Bronchial epithelial cell (primary cell): ENCODE results near the gene YIF1B. TPM values are rescaled to one million over a fixed set of nuclear protein-coding genes. Genes with fewer than 3 reads are reported as not detected.
A peak's percentile ranks its signal among the peaks of the same experiment; 100 is the strongest.

Experiments used
- DNase-seq: peaks from one replicate; pipeline ENCODE4 v3.0.0-alpha.2; 2010; ENCODE audit warnings: low read depth
- FAIRE-seq: peaks from 2 replicates; lab custom pipeline; 2011; peaks lifted over from hg19 to GRCh38; lab: Jason Lieb, UNC
- H3K27me3 ChIP-seq: 2 replicates; pipeline ENCODE4 v1.5.1; 2011; ENCODE audit warnings: low read length; ENCODE audit not compliant: control insufficient read depth, insufficient read depth
- H3K36me3 ChIP-seq: 2 replicates; pipeline ENCODE4 v1.5.1; 2011; ENCODE audit warnings: low read length; ENCODE audit not compliant: control insufficient read depth, insufficient read depth
- H3K4me3 ChIP-seq: 2 replicates; pipeline ENCODE4 v1.5.1; 2011; ENCODE audit warnings: mild to moderate bottlenecking, low read depth, low read length, control low read depth
- total RNA-seq: library from RNA; depleted of rRNA; stranded (reverse); fragments of >200 nt; gene quantifications from 2 replicates; pipeline ENCODE4 v1.2.1, GENCODE V29; 2014
- TF ChIP-seq, protein P1 (sequence below): IDR thresholded peaks from 2 replicates; pipeline ENCODE4 v1.5.1; 2011; ENCODE audit warnings: mild to moderate bottlenecking, moderate library complexity, low read length, control low read depth, inconsistent platforms; ENCODE audit not compliant: insufficient read depth, severe bottlenecking

YIF1B gene
- total RNA-seq, 1 donor from 2014 or later = 30.0 TPM

DNA sequence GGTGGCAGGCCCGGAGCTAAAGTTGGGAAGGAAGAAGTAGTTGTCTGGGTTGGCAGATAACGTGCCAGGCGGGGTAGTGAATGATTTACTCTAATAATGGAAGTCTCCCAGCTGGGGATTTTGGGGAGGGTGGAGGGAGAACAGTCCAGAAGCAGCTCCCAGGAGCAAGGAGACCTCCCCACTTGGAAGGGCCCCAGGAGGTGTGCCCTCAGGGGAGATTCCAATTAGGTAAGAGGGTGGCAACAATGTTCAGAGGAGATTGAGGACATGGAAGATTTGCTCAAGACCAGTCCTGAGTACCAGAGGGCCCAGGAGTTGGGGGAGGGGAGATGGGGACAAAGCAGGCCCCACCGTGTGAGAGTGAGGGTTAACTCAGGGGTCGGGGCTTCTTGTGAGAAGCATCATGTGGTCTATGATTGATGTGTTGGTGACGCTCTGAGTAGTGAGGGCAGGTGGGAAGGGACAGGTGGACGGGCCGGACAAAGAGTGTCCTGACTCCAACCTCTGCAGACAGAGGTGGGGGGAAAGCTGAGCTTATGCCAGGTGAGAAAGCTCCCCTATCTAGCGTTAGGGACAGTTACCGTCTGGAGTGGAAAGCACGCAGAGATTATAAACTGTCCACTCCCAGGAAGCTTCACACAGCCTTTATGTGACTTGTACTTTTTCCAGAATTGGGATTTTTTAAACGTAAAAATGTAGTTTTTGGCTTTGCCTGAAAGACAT, 47.8 kb downstream of the YIF1B start:
- TF ChIP-seq, protein P1, sequence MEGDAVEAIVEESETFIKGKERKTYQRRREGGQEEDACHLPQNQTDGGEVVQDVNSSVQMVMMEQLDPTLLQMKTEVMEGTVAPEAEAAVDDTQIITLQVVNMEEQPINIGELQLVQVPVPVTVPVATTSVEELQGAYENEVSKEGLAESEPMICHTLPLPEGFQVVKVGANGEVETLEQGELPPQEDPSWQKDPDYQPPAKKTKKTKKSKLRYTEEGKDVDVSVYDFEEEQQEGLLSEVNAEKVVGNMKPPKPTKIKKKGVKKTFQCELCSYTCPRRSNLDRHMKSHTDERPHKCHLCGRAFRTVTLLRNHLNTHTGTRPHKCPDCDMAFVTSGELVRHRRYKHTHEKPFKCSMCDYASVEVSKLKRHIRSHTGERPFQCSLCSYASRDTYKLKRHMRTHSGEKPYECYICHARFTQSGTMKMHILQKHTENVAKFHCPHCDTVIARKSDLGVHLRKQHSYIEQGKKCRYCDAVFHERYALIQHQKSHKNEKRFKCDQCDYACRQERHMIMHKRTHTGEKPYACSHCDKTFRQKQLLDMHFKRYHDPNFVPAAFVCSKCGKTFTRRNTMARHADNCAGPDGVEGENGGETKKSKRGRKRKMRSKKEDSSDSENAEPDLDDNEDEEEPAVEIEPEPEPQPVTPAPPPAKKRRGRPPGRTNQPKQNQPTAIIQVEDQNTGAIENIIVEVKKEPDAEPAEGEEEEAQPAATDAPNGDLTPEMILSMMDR = no peak
- no peak for FAIRE-seq
- H3K36me3 ChIP-seq = peaks cover 3% of the 10 kb centered on the region
- H3K27me3 ChIP-seq = no peaks in the 10 kb centered on the region
- DNase-seq = no peak
- H3K4me3 ChIP-seq = peak overlapping the region; percentile 98

DNA sequence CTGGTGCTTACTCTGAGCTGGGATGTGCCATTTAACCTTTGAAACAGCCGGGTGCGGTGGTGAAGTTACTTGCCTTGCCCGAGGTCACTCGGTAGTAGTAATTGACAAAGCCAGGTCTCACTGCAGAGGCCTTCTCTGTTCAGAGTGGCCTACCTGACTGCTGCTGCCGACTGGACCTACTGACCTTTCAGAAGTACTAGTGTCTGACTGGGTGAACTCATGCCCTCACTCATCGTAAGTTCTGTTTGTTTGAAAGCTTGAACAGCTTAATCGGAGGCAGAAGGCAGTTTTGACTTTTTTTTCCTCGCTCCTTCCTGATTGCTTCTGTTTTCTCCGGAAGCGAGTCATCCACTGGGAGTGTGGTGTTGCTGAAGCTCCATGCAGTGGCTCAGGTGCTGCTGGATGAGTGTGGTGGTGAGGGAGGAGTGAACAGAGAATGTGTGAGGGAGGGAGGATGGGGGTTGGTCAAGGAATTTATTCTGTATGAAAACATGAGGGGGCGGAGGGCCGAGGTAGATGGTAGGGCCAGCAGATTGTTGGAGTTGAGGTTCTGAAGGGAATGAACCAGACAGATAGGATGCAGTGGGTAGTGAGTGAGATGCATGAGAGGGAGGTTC, 48.7 kb downstream of the YIF1B start:
- Histone ChIP-seq H3K36me3 (peaks cover 3% of the 10 kb centered on the region), H3K27me3 (no peaks in the 10 kb centered on the region), H3K4me3 (peak overlapping the region; percentile 98)
- TF ChIP-seq, protein P1 = no peak
- peak; percentile 7 for FAIRE-seq
- peak; percentile 82 for DNase-seq

DNA sequence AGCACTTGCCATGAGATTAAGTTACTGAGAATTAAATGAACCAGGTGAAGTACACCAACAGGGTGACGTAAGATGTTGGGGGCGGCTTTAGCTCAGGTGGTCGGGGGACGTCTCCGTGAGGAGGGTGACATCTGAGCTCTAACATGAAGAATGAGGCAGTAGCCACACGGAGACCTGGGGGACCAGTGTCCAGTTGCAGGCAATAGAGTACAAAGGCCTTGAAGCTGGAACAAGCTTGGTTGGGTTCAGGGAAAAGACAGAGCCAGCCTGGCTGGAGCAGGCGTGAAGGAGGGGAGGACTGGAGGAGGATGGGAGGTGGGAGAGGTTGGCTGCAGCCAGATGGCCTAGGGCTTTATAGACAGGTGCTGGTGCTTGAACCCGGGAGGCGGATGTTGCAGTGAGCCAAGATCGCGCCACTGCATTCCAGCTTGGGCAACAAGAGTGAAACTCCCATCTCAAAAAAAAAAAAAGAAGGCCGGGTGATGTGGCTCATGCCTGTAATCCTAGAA, 49.8 kb downstream of the YIF1B start:
- peak; percentile 58 for DNase-seq
- Histone ChIP-seq H3K36me3 (peaks cover 3% of the 10 kb centered on the region), H3K4me3 (peak overlapping the region; percentile 98), H3K27me3 (no peaks in the 10 kb centered on the region)
- TF ChIP-seq, protein P1 = no peak
- FAIRE-seq = no peak

DNA sequence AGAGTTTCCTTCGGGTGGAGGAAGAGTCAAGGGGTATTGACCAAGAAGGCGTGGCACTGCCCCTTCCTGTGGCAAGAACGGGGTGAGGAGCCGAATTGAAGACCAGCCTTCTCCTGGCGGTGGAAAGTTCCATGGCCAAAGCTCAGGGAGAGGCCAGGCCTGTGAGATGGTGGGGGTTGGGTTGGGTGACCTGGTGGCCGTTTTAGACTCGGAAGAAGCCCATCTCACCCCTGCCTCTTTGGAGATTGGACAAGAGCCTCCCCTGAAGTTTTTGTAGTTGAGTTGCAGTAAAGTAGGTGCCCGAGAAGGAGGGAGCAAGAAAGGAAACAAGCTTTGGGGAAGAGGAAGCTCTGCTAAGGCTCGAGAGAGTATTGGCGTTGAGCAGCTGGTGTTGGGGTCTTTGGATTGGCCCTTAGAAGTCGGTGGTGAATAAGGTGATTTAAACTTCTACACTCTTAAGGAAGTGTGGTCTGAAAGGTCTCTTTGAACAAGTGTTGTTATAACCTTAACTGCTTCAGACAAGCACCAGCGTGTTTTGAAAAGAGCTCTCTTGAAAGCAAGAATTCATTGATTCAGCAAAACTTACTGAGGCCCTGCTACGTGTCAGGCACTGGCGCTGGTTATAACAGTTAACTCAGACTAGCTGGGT, 50.4 kb downstream of the YIF1B start:
- FAIRE-seq = no peak

DNA sequence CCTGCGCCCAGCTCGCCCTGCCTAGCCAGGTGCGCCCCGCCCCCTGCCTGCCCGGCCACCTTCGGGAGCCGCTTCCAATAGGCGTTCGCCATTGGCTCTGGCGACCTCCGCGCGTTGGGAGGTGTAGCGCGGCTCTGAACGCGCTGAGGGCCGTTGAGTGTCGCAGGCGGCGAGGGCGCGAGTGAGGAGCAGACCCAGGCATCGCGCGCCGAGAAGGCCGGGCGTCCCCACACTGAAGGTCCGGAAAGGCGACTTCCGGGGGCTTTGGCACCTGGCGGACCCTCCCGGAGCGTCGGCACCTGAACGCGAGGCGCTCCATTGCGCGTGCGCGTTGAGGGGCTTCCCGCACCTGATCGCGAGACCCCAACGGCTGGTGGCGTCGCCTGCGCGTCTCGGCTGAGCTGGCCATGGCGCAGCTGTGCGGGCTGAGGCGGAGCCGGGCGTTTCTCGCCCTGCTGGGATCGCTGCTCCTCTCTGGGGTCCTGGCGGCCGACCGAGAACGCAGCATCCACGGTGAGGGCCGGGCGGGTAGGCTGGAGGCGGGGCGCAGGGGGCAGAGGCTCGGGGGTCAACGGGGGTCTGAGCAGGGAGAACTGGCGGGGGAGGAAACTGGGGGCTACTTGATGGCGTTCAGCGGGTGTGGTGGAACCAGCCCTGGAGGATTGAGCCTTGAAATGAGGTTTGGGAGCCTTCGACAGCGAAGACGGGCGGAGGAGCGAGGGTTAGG, 51.1 kb downstream of the YIF1B start, which contains the start of gene SPINT2:
Gene SPINT2 (plus strand): TSS at position 88 of the 727 bp plus-strand sequence. CDS start 320 bp downstream, at position 408.
- DNase-seq (no peak), FAIRE-seq (no peak)
- Histone ChIP-seq H3K36me3 (no peaks in the 10 kb centered on the region), H3K27me3 (no peaks in the 10 kb centered on the region), H3K4me3 (peak within 1 kb of the TSS; percentile 98)
- TF ChIP-seq, protein P1 = no peak

More for the DNA sequence above, 50.4 kb downstream of the YIF1B start:
- Histone ChIP-seq H3K4me3 (peak overlapping the region; percentile 98), H3K36me3 (peaks cover under 1% of the 10 kb centered on the region), H3K27me3 (no peaks in the 10 kb centered on the region)
- DNase-seq = peak; percentile 71
- TF ChIP-seq, protein P1 = no peak
